Muscle layer of duodenum (tissue), 2 donors: ENCODE results near the gene STAC3.

Experiments
- H3K27ac ChIP-seq: one replicate; pipeline ENCODE4 v1.7.0; 2013; ENCODE audit warnings: mild to moderate bottlenecking, low read length
- H3K27me3 ChIP-seq: one replicate; pipeline ENCODE4 v1.7.0; 2013; ENCODE audit warnings: low read depth, mild to moderate bottlenecking, control low read depth, low read length
- H3K36me3 ChIP-seq, 2 donors: one replicate each; pipeline ENCODE4 v1.7.0; 2013; ENCODE audit warnings: low read length in 2 of 2, control low read depth in 1 of 2, mild to moderate bottlenecking in 1 of 2; ENCODE audit not compliant: insufficient read depth in 2 of 2, control insufficient read depth in 1 of 2
- H3K4me1 ChIP-seq, 2 donors: one replicate each; pipeline ENCODE4 v1.7.0; 2013; ENCODE audit warnings: low read length in 2 of 2, mild to moderate bottlenecking in 2 of 2, control low read depth in 1 of 2, moderate library complexity in 1 of 2; ENCODE audit not compliant: insufficient read depth in 2 of 2, control insufficient read depth in 1 of 2
- H3K4me3 ChIP-seq, 2 donors: one replicate each; pipeline ENCODE4 v1.7.0; 2013; ENCODE audit warnings: low read length in 2 of 2, low read depth in 1 of 2, mild to moderate bottlenecking in 1 of 2
- H3K9me3 ChIP-seq, 2 donors: one replicate each; pipeline ENCODE4 v1.7.0; 2013; ENCODE audit warnings: low read length in 2 of 2, control low read depth in 1 of 2, mild to moderate bottlenecking in 1 of 2; ENCODE audit not compliant: control insufficient read depth in 1 of 2
- donor health status: healthy.

STAC3 gene

DNA sequence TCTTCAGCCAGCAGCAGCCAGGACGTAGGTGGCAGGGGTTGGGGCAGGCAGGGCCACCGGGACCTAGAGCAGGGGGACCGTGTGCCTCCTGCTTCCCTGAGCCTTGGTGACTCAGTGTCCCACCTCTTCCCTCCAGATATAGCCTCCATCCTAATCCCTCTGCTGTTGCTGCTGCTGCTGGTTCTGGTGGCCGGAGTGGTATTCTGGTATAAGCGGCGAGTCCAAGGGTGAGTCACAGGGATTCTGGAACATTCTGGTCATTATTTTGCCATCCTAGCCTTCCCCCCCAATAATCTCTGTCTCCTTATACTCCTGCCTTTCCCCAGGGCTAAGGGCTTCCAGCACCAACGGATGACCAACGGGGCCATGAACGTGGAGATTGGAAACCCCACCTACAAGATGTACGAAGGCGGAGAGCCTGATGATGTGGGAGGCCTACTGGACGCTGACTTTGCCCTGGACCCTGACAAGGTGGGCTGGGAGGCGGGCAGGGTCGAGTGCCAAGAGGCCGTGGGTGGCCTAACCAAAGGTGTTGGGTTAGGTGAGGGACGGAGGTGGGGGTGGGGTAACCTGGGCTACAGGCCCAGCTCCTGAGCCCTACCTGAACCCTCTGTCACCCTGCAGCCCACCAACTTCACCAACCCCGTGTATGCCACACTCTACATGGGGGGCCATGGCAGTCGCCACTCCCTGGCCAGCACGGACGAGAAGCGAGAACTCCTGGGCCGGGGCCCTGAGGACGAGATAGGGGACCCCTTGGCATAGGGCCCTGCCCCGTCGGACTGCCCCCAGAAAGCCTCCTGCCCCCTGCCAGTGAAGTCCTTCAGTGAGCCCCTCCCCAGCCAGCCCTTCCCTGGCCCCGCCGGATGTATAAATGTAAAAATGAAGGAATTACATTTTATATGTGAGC, 38.9 kb downstream of the STAC3 start:
- H3K27me3 ChIP-seq = peaks cover 22% of the 10 kb centered on the region
- H3K4me3 ChIP-seq = no peak overlapping the region
- peaks cover 0 to 38% of the 10 kb centered on the region in 2 donors for H3K4me1 ChIP-seq
- H3K9me3 ChIP-seq = no peaks in the 10 kb centered on the region
- peaks cover 3 to 53% of the 10 kb centered on the region in 2 donors for H3K36me3 ChIP-seq
- no peak overlapping the region for H3K27ac ChIP-seq

DNA sequence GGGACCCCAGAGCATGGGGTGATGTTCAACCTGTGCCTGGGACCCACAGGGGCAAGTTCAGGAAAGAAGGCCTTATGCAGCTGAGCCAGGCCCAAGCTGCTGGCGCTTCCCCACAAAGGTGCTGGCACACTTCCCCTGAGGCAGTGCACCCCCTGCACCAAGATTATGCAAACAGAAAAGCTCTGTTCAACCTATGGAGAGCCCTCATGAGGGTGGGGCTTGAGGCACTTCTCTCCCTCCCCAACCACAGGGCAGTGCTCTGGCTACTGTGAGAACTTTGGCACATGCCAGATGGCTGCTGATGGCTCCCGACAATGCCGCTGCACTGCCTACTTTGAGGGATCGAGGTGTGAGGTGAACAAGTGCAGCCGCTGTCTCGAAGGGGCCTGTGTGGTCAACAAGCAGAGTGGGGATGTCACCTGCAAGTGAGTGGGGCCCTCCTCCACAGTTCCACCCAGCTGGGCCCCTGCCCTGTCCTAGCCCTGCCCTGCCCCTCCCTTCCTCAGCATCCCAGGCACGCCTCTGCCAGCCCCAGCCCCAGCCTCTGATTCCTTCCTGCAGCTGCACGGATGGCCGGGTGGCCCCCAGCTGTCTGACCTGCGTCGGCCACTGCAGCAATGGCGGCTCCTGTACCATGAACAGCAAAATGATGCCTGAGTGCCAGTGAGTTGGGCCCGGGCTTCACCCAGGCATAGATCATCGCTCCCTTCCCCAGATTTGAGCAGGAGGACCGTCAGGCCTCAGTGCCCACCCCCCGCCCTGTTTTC, 39.9 kb downstream of the STAC3 start:
- H3K27ac ChIP-seq = no peak overlapping the region
- H3K36me3 ChIP-seq = peaks cover 8 to 60% of the 10 kb centered on the region in 2 donors
- no peaks in the 10 kb centered on the region for H3K9me3 ChIP-seq
- peaks cover 18% of the 10 kb centered on the region for H3K27me3 ChIP-seq
- peaks cover 0 to 31% of the 10 kb centered on the region in 2 donors for H3K4me1 ChIP-seq
- H3K4me3 ChIP-seq = no peak overlapping the region

DNA sequence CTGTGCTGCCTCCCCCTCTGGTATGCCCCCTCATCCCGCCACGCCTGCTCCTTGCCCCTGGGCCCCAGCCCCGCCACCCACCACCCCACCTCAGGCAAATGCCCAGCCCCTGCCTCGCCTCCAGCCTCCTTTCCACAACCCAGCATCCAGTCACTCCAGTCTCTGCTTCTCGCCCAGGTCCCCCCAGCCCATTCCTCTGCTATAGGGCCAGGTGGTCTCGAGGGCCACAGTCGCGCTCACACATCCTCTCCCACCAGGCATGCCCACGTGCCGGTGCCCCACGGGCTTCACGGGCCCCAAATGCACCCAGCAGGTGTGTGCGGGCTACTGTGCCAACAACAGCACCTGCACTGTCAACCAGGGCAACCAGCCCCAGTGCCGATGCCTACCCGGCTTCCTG, 40.5 kb downstream of the STAC3 start:
- Histone ChIP-seq H3K27ac (no peak overlapping the region), H3K36me3 (peaks cover 15 to 67% of the 10 kb centered on the region in 2 donors)

DNA sequence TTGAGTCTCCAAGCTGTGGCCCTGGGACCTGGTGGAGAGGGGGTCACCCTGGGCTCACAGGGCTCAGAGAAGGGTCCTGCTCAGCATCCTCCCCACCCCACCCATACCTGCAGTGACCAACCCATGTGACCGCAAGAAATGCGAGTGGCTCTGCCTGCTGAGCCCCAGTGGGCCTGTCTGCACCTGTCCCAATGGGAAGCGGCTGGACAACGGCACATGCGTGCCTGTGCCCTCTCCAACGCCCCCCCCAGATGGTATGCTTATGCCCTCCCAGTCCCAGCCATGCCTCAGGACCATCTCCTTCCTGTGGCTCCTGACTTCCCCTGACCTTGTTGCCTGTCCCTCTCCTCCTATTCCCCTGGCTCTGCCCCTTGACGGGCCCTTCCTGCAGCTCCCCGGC, 41.1 kb downstream of the STAC3 start:
- no peak overlapping the region for H3K4me3 ChIP-seq
- H3K9me3 ChIP-seq = no peaks in the 10 kb centered on the region
- H3K36me3 ChIP-seq = peaks cover 17 to 72% of the 10 kb centered on the region in 2 donors
- H3K4me1 ChIP-seq = peaks cover 0 to 20% of the 10 kb centered on the region in 2 donors
- H3K27me3 ChIP-seq = peaks cover 6% of the 10 kb centered on the region
- H3K27ac ChIP-seq = no peak overlapping the region

More for the DNA sequence above, 40.5 kb downstream of the STAC3 start:
- Histone ChIP-seq H3K4me1 (peaks cover 0 to 24% of the 10 kb centered on the region in 2 donors), H3K9me3 (no peaks in the 10 kb centered on the region), H3K27me3 (peaks cover 11% of the 10 kb centered on the region), H3K4me3 (no peak overlapping the region)

DNA sequence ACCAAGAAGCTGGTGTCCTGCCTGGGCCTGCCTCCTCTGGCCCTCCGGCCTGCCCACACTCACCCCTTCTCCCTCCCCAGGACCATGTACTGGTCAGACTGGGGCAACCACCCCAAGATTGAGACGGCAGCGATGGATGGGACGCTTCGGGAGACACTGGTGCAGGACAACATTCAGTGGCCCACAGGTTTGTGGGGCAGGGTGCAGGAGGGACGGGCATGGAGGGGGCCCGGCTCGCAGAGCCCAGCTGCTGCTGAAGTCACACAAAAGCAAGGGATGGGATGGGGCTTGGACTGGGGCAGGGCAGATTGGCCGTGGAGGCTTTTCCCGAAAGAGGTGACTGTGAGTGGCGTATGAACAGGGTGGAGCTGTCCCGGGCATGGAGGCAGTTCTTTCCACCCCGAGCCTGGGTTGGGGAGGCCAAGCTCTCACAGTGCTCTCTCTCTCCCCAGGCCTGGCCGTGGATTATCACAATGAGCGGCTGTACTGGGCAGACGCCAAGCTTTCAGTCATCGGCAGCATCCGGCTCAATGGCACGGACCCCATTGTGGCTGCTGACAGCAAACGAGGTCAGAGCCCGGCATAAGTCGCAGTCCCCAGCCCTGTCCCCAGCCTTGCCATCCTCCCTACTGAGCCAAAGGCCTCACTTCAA, 42.2 kb downstream of the STAC3 start:
- Histone ChIP-seq H3K9me3 (no peaks in the 10 kb centered on the region), H3K4me3 (no peak overlapping the region), H3K27me3 (no peaks in the 10 kb centered on the region), H3K4me1 (peaks cover 0 to 9% of the 10 kb centered on the region in 2 donors), H3K36me3 (peaks cover 28 to 84% of the 10 kb centered on the region in 2 donors), H3K27ac (no peak overlapping the region)

DNA sequence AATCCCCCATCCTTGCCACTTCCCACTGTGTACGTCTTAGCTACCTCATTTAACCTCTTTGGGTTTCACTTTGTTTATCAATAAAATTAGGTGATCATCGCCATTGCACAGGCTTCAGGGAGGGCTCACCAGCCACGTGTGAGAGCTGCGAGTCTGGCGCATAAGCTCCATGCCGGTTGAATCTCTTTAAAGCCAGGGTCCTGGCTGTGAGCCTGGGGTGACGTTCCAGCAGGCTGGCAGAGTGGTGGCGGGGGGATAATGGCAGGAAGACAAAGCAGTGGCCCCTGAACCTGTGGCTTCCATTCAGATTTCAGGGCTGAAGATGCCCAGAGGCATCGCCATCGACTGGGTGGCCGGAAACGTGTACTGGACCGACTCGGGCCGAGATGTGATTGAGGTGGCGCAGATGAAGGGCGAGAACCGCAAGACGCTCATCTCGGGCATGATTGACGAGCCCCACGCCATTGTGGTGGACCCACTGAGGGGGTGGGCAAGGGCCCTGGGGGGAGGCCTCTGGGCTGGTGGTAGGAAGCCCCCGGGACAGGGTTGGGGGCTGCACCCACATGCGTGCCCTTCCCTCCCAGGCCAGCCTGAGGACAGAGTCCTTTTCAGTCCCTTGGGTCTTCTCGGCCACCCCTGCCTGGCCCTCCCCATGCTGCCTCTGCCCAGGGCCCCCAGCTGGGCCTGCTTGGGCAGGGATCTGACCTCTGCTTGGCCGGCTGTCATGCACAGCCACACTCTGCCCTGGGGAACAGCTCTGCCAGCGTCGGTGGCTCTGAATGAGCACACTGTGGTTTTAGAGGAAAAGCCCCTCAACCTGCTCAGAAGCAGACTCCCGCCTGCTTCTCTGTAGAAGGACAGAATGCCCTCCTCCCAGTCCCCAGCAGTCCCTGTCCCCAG, 43.0 kb downstream of the STAC3 start:
- no peak overlapping the region for H3K4me3 ChIP-seq
- peaks cover 36 to 91% of the 10 kb centered on the region in 2 donors for H3K36me3 ChIP-seq
- H3K4me1 ChIP-seq = peaks cover 0 to 4% of the 10 kb centered on the region in 2 donors
- no peak overlapping the region for H3K27ac ChIP-seq
- no peaks in the 10 kb centered on the region for H3K9me3 ChIP-seq
- no peaks in the 10 kb centered on the region for H3K27me3 ChIP-seq

DNA sequence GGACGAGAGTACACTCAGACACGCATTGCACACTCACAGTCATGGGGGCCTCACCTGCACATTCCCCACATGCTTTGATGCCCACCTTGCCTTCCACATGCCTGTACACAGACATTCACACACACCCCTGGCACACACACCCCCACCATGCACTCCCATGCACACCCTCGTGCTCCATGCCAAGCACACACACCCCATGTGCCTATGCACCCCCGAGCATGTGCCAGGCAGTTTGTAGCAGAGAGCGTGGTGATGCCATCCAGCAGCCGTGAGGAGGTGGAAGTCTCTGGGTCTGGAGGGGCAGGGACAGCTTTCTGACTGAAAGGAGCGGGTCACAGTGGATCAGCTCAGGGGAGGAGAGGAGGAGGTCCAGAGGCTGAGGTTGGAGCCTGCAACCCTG, 45.1 kb downstream of the STAC3 start:
- no peaks in the 10 kb centered on the region for H3K4me1 ChIP-seq
- H3K36me3 ChIP-seq = peaks cover 48 to 90% of the 10 kb centered on the region in 2 donors
- H3K4me3 ChIP-seq = no peak overlapping the region
- H3K9me3 ChIP-seq = no peaks in the 10 kb centered on the region
- no peaks in the 10 kb centered on the region for H3K27me3 ChIP-seq
- no peak overlapping the region for H3K27ac ChIP-seq

DNA sequence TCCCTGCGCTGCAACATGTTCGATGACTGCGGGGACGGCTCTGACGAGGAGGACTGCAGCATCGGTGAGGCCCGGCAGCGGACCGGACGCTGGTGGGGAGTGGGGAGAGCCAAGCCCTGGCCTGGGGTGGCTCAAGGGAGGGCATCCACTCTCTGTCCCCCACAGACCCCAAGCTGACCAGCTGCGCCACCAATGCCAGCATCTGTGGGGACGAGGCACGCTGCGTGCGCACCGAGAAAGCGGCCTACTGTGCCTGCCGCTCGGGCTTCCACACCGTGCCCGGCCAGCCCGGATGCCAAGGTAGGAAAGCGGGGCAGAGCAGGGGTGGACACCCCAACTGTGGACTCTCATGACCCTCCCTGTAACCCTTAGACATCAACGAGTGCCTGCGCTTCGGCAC, 45.8 kb downstream of the STAC3 start:
- H3K4me3 ChIP-seq = no peak overlapping the region
- H3K27me3 ChIP-seq = no peaks in the 10 kb centered on the region
- peaks cover 49 to 89% of the 10 kb centered on the region in 2 donors for H3K36me3 ChIP-seq
- no peak overlapping the region for H3K27ac ChIP-seq
- no peaks in the 10 kb centered on the region for H3K4me1 ChIP-seq
- no peaks in the 10 kb centered on the region for H3K9me3 ChIP-seq

DNA sequence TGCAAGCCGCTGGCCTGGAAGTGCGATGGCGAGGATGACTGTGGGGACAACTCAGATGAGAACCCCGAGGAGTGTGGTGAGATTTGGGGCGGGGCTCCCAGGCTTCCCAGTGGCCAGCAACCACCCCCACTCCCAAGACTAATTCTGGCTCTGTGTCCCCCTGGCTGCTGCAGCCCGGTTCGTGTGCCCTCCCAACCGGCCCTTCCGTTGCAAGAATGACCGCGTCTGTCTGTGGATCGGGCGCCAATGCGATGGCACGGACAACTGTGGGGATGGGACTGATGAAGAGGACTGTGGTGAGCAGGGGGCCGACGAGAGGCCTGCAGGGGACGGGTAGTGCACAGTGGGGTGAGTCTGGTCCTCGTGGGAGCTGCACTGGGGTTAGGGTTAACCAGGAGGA, 46.5 kb downstream of the STAC3 start:
- H3K27me3 ChIP-seq = no peaks in the 10 kb centered on the region
- no peak overlapping the region for H3K4me3 ChIP-seq
- H3K4me1 ChIP-seq = no peaks in the 10 kb centered on the region
- peaks cover 49 to 89% of the 10 kb centered on the region in 2 donors for H3K36me3 ChIP-seq
- no peaks in the 10 kb centered on the region for H3K9me3 ChIP-seq
- no peak overlapping the region for H3K27ac ChIP-seq

DNA sequence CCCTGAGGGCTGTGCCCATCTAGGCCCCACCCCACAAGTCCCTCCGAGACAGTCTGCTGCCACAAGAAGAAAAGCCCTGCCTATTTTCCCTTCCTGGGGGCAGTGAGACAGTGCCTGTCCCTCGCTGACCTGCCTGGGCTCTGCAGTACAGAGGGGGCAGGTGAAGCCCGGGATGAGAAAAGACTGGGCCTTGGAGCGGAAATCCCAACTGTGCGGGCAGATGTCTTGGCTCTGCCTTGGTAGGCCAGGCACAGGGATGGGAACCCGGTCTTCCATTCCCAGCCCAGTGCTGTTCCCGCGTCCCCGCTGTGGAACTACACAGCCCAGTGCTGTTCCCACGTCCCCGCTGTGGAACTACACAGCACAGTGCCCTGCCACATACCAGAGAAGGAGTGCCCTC, 47.2 kb downstream of the STAC3 start:
- peaks cover 55 to 91% of the 10 kb centered on the region in 2 donors for H3K36me3 ChIP-seq
- no peaks in the 10 kb centered on the region for H3K9me3 ChIP-seq
- H3K27me3 ChIP-seq = no peaks in the 10 kb centered on the region
- H3K4me3 ChIP-seq = no peak overlapping the region
- no peak overlapping the region for H3K27ac ChIP-seq
- no peaks in the 10 kb centered on the region for H3K4me1 ChIP-seq
